Ovary (tissue), 3 donors: Measurements from ENCODE around the gene STAMBP.

Source experiments
- CTCF ChIP-seq, 3 donors: fragments of 450-650 bp in 2 of 3; fragments of 200-600 bp in 1 of 3; IDR thresholded peaks; one replicate each; pipeline versions ENCODE4 v1.5.1 to v1.8.0; 2016 to 2022; ENCODE audit warnings: antibody characterized with exemption in 3 of 3, mild to moderate bottlenecking in 1 of 3
- POLR2A ChIP-seq: fragments of 450-650 bp; IDR thresholded peaks from one replicate; pipeline ENCODE4 v1.6.1; 2017; ENCODE audit warnings: antibody characterized with exemption, mild to moderate bottlenecking, moderate library complexity
- donor health status: DM: no; HTN: no; CAD: no.

- TF ChIP-seq POLR2A (no peak), CTCF (IDR thresholded peaks at IDR 0.05) (no peak)
These were observed 16.9 kb upstream of the STAMBP start for GRCh38 chr2:73811878-73812277.
